GM23338 (cell line): ENCODE measurements around the gene KDM6B. TPM values are rescaled to one million over a fixed set of nuclear protein-coding genes. Genes with fewer than 3 reads are reported as not detected.

Experiments used
- ATAC-seq: fragments of 200-7000 bp; cut with Tn5 transposase; 3 replicates; pipeline ENCODE4 v1.9.1; 2020
- DNase-seq: peaks from one replicate; pipeline ENCODE4 v3.0.0-alpha.2; 2015; ENCODE audit warnings: low spot score
- H2AFZ ChIP-seq: fragments of 200-600 bp; sonication (generic); 2 replicates; pipeline ENCODE4 v1.8.0; 2016; ENCODE audit warnings: antibody characterized with exemption, mild to moderate bottlenecking, moderate library complexity
- H3F3A ChIP-seq: fragments of 200-600 bp; sonication (generic); replicated peaks from 2 replicates; pipeline ENCODE4 v1.8.0; 2017; ENCODE audit warnings: antibody characterized with exemption, mixed run types, low read depth
- H3K27ac ChIP-seq: fragments of 200-600 bp; sonication (generic); 2 replicates; pipeline ENCODE4 v1.6.1; 2016; ENCODE audit warnings: low read depth
- H3K27me3 ChIP-seq: fragments of 200-600 bp; sonication (generic); 2 replicates; pipeline ENCODE4 v1.8.0; 2016; ENCODE audit warnings: mild to moderate bottlenecking, mixed run types, moderate library complexity; ENCODE audit not compliant: insufficient read depth
- H3K36me3 ChIP-seq: fragments of 200-600 bp; sonication (generic); 2 replicates; pipeline ENCODE4 v1.8.0; 2016; ENCODE audit warnings: mild to moderate bottlenecking; ENCODE audit not compliant: insufficient read depth
- H3K4me1 ChIP-seq: fragments of 200-600 bp; sonication (generic); 2 replicates; pipeline ENCODE4 v1.8.0; 2016; ENCODE audit warnings: mild to moderate bottlenecking, moderate library complexity; ENCODE audit not compliant: insufficient read depth
- H3K4me2 ChIP-seq: fragments of 200-600 bp; sonication (generic); 2 replicates; pipeline ENCODE4 v1.7.1; 2017; ENCODE audit warnings: mixed run types
- H3K4me3 ChIP-seq: fragments of 200-600 bp; sonication (generic); 2 replicates; pipeline ENCODE4 v1.6.1; 2016; ENCODE audit warnings: mixed run types
- H3K79me2 ChIP-seq: fragments of 200-600 bp; sonication (generic); replicated peaks from 2 replicates; pipeline ENCODE4 v1.8.0; 2017; ENCODE audit warnings: mild to moderate bottlenecking; ENCODE audit not compliant: insufficient read depth
- H3K9me2 ChIP-seq: fragments of 200-600 bp; sonication (generic); 2 replicates; pipeline ENCODE4 v1.8.0; 2017; ENCODE audit not compliant: insufficient read depth
- H4K20me1 ChIP-seq: fragments of 200-600 bp; sonication (generic); replicated peaks from 2 replicates; pipeline ENCODE4 v1.8.0; 2017; ENCODE audit warnings: mild to moderate bottlenecking; ENCODE audit not compliant: insufficient read depth
- H3K27ac Mint-ChIP-seq: 2 replicates; pipeline ENCODE4 v1.8.0; 2020; ENCODE audit warnings: inconsistent platforms, mild to moderate bottlenecking, moderate library complexity, mixed read lengths
- H3K27me3 Mint-ChIP-seq: 3 replicates; pipeline ENCODE4 v1.8.0; 2022; ENCODE audit warnings: low read depth, mild to moderate bottlenecking, moderate library complexity, mixed read lengths, inconsistent platforms; ENCODE audit not compliant: insufficient read depth, poor library complexity
- H3K36me3 Mint-ChIP-seq: 3 replicates; pipeline ENCODE4 v1.8.0; 2021; ENCODE audit warnings: low read depth, mild to moderate bottlenecking, inconsistent platforms, moderate library complexity, mixed read lengths
- H3K4me1 Mint-ChIP-seq: 3 replicates; pipeline ENCODE4 v1.8.0; 2020; ENCODE audit warnings: mild to moderate bottlenecking, inconsistent platforms, mixed read lengths
- H3K4me3 Mint-ChIP-seq: 3 replicates; pipeline ENCODE4 v1.8.0; 2021; ENCODE audit warnings: moderate library complexity, mild to moderate bottlenecking, inconsistent platforms, mixed read lengths
- H3K9me3 Mint-ChIP-seq: 3 replicates; pipeline ENCODE4 v1.8.0; 2020; ENCODE audit warnings: moderate library complexity, mild to moderate bottlenecking, inconsistent platforms, mixed read lengths
- CREB1 ChIP-seq: fragments of 250-450 bp; sonication (Bioruptor Pico); IDR thresholded peaks from 2 replicates; pipeline ENCODE4 v1.5.0; 2020; ENCODE audit warnings: low read depth, mild to moderate bottlenecking, moderate library complexity
- EZH2 ChIP-seq: fragments of 200-600 bp; sonication (generic); IDR thresholded peaks from one replicate; pipeline ENCODE4 v1.8.0; 2017; ENCODE audit warnings: antibody characterized with exemption, mild to moderate bottlenecking, low read depth; ENCODE audit not compliant: unreplicated experiment
- EZH2phosphoT487 ChIP-seq: fragments of 200-600 bp; sonication (generic); IDR thresholded peaks from one replicate; pipeline ENCODE4 v1.8.1; 2018; ENCODE audit warnings: antibody characterized with exemption; ENCODE audit not compliant: unreplicated experiment
- JUNB ChIP-seq: IDR thresholded peaks from one replicate; pipeline ENCODE4 v1.6.1; 2016; ENCODE audit warnings: antibody characterized with exemption; ENCODE audit not compliant: unreplicated experiment
- NANOG ChIP-seq: IDR thresholded peaks from 2 replicates; pipeline ENCODE4 v1.6.1; 2016; ENCODE audit warnings: antibody characterized with exemption, borderline replicate concordance
- POLR2AphosphoS5 ChIP-seq: IDR thresholded peaks from 2 replicates; pipeline ENCODE4 v1.6.1; 2016; ENCODE audit warnings: antibody characterized with exemption, low read depth
- STAT1 ChIP-seq: IDR thresholded peaks from one replicate; pipeline ENCODE4 v1.6.1; 2016; ENCODE audit warnings: antibody characterized with exemption; ENCODE audit not compliant: unreplicated experiment
- ZNF114 ChIP-seq: fragments of 250-450 bp; sonication (Bioruptor Pico); IDR thresholded peaks from 2 replicates; pipeline ENCODE4 v1.5.0; 2020; ENCODE audit warnings: mild to moderate bottlenecking, moderate library complexity
- ZNF331 ChIP-seq: fragments of 250-450 bp; sonication (Bioruptor Pico); IDR thresholded peaks from 2 replicates; pipeline ENCODE4 v1.5.0; 2020; ENCODE audit warnings: low read depth, mild to moderate bottlenecking, moderate library complexity
- polyA plus RNA-seq: library from polyadenylated mRNA; unstranded; fragments of >200 nt; fragmentation: Nextera tagmentation; extraction: Ambion mirVana; gene quantifications from 2 replicates; pipeline ENCODE4 v1.2.1, GENCODE V29; 2016
- total RNA-seq: library from RNA; depleted of rRNA; stranded (reverse); fragments of >200 nt; shearing (Covaris generic); gene quantifications from 2 replicates; pipeline ENCODE4 v1.2.3, GENCODE V29; 2014
- TF ChIP-seq, protein P1 (sequence below): IDR thresholded peaks from one replicate; pipeline ENCODE4 v1.6.1; 2018; ENCODE audit warnings: antibody characterized with exemption; ENCODE audit not compliant: unreplicated experiment
- TF ChIP-seq, protein P2 (sequence below): fragments of 250-450 bp; sonication (Bioruptor Pico); IDR thresholded peaks from 2 replicates; pipeline ENCODE4 v1.5.0; 2020; ENCODE audit warnings: mild to moderate bottlenecking, moderate library complexity
- TF ChIP-seq, protein P3 (sequence below): IDR thresholded peaks from 2 replicates; pipeline ENCODE4 v1.6.1; 2016; ENCODE audit warnings: antibody characterized with exemption
- TF ChIP-seq, protein P4 (sequence below), 2 experiments: fragments of 200-600 bp in 1 of 2; sonication (generic) in 1 of 2; conservative IDR thresholded peaks; 2 replicates each; pipeline versions ENCODE4 v1.5.1 to v1.6.1; 2016 to 2017; ENCODE audit warnings: antibody characterized with exemption in 2 of 2, low read depth in 2 of 2, mild to moderate bottlenecking in 2 of 2, moderate library complexity in 1 of 2

The KDM6B gene
- total and polyA plus RNA-seq, 2 experiments from 2014 or later = 1.1 to 1.4 TPM

DNA sequence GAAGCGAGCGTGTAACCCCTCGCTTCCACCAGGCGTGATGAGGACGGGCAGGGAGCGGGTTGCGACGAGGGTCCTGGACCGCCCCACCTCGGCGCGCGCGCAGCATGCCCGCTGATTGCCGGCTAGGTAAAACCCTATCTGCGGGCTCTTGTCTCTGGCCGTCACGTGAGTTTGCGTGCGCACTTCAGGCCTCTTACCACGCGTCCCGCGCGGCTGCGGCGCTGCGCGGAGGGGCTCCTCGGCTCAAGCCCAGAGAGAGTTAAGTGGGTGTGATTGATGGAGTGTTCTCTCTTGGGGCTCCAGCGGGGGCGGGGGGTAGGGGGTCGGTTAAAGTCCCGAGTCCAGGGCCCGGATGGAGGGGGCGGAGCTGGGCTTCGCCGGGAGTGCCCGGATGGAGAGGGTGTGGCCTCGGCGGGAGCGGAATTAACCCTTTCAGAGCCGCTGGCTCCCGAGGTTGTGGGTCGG is 7.9 kb downstream of the KDM6B start:
- H3K36me3 Mint-ChIP-seq = peaks cover 2% of the 10 kb centered on the region; the same call in 1 of the 3 replicates
- peak overlapping the region; percentile 99 for H3K4me2 ChIP-seq
- no peaks in the 10 kb centered on the region; the same call in 2 of the 3 replicates for H3K9me3 Mint-ChIP-seq
- H3F3A ChIP-seq = peaks cover 21% of the 10 kb centered on the region
- peak overlapping the region; percentile 88 for H3K4me3 Mint-ChIP-seq
- ATAC-seq (peak; percentile 43), DNase-seq (peak; percentile 96)
- TF ChIP-seq JUNB (no peak), POLR2AphosphoS5 (no peak), CREB1 (CRISPR knock-in tag) (no peak), ZNF114 (CRISPR knock-in tag) (no peak), STAT1 (no peak), NANOG (no peak), EZH2phosphoT487 (no peak), EZH2 (no peak), ZNF331 (CRISPR knock-in tag) (no peak)
- TF ChIP-seq, protein P1, sequence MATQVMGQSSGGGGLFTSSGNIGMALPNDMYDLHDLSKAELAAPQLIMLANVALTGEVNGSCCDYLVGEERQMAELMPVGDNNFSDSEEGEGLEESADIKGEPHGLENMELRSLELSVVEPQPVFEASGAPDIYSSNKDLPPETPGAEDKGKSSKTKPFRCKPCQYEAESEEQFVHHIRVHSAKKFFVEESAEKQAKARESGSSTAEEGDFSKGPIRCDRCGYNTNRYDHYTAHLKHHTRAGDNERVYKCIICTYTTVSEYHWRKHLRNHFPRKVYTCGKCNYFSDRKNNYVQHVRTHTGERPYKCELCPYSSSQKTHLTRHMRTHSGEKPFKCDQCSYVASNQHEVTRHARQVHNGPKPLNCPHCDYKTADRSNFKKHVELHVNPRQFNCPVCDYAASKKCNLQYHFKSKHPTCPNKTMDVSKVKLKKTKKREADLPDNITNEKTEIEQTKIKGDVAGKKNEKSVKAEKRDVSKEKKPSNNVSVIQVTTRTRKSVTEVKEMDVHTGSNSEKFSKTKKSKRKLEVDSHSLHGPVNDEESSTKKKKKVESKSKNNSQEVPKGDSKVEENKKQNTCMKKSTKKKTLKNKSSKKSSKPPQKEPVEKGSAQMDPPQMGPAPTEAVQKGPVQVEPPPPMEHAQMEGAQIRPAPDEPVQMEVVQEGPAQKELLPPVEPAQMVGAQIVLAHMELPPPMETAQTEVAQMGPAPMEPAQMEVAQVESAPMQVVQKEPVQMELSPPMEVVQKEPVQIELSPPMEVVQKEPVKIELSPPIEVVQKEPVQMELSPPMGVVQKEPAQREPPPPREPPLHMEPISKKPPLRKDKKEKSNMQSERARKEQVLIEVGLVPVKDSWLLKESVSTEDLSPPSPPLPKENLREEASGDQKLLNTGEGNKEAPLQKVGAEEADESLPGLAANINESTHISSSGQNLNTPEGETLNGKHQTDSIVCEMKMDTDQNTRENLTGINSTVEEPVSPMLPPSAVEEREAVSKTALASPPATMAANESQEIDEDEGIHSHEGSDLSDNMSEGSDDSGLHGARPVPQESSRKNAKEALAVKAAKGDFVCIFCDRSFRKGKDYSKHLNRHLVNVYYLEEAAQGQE = no peak
- TF ChIP-seq, protein P2, sequence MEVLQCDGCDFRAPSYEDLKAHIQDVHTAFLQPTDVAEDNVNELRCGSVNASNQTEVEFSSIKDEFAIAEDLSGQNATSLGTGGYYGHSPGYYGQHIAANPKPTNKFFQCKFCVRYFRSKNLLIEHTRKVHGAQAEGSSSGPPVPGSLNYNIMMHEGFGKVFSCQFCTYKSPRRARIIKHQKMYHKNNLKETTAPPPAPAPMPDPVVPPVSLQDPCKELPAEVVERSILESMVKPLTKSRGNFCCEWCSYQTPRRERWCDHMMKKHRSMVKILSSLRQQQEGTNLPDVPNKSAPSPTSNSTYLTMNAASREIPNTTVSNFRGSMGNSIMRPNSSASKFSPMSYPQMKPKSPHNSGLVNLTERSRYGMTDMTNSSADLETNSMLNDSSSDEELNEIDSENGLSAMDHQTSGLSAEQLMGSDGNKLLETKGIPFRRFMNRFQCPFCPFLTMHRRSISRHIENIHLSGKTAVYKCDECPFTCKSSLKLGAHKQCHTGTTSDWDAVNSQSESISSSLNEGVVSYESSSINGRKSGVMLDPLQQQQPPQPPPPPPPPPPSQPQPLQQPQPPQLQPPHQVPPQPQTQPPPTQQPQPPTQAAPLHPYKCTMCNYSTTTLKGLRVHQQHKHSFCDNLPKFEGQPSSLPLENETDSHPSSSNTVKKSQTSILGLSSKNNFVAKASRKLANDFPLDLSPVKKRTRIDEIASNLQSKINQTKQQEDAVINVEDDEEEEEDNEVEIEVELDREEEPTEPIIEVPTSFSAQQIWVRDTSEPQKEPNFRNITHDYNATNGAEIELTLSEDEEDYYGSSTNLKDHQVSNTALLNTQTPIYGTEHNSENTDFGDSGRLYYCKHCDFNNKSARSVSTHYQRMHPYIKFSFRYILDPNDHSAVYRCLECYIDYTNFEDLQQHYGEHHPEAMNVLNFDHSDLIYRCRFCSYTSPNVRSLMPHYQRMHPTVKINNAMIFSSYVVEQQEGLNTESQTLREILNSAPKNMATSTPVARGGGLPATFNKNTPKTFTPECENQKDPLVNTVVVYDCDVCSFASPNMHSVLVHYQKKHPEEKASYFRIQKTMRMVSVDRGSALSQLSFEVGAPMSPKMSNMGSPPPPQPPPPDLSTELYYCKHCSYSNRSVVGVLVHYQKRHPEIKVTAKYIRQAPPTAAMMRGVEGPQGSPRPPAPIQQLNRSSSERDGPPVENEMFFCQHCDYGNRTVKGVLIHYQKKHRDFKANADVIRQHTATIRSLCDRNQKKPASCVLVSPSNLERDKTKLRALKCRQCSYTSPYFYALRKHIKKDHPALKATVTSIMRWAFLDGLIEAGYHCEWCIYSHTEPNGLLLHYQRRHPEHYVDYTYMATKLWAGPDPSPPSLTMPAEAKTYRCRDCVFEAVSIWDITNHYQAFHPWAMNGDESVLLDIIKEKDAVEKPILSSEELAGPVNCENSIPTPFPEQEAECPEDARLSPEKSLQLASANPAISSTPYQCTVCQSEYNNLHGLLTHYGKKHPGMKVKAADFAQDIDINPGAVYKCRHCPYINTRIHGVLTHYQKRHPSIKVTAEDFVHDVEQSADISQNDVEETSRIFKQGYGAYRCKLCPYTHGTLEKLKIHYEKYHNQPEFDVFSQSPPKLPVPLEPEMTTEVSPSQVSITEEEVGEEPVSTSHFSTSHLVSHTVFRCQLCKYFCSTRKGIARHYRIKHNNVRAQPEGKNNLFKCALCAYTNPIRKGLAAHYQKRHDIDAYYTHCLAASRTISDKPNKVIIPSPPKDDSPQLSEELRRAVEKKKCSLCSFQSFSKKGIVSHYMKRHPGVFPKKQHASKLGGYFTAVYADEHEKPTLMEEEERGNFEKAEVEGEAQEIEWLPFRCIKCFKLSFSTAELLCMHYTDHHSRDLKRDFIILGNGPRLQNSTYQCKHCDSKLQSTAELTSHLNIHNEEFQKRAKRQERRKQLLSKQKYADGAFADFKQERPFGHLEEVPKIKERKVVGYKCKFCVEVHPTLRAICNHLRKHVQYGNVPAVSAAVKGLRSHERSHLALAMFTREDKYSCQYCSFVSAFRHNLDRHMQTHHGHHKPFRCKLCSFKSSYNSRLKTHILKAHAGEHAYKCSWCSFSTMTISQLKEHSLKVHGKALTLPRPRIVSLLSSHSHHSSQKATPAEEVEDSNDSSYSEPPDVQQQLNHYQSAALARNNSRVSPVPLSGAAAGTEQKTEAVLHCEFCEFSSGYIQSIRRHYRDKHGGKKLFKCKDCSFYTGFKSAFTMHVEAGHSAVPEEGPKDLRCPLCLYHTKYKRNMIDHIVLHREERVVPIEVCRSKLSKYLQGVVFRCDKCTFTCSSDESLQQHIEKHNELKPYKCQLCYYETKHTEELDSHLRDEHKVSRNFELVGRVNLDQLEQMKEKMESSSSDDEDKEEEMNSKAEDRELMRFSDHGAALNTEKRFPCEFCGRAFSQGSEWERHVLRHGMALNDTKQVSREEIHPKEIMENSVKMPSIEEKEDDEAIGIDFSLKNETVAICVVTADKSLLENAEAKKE (CRISPR knock-in tag) = no peak
- TF ChIP-seq, protein P3, sequence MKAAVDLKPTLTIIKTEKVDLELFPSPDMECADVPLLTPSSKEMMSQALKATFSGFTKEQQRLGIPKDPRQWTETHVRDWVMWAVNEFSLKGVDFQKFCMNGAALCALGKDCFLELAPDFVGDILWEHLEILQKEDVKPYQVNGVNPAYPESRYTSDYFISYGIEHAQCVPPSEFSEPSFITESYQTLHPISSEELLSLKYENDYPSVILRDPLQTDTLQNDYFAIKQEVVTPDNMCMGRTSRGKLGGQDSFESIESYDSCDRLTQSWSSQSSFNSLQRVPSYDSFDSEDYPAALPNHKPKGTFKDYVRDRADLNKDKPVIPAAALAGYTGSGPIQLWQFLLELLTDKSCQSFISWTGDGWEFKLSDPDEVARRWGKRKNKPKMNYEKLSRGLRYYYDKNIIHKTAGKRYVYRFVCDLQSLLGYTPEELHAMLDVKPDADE = no peak
- TF ChIP-seq, protein P4, sequence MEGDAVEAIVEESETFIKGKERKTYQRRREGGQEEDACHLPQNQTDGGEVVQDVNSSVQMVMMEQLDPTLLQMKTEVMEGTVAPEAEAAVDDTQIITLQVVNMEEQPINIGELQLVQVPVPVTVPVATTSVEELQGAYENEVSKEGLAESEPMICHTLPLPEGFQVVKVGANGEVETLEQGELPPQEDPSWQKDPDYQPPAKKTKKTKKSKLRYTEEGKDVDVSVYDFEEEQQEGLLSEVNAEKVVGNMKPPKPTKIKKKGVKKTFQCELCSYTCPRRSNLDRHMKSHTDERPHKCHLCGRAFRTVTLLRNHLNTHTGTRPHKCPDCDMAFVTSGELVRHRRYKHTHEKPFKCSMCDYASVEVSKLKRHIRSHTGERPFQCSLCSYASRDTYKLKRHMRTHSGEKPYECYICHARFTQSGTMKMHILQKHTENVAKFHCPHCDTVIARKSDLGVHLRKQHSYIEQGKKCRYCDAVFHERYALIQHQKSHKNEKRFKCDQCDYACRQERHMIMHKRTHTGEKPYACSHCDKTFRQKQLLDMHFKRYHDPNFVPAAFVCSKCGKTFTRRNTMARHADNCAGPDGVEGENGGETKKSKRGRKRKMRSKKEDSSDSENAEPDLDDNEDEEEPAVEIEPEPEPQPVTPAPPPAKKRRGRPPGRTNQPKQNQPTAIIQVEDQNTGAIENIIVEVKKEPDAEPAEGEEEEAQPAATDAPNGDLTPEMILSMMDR (conservative IDR thresholded peaks at IDR 0.05; ENCODE audit: low read depth in 2 of 2) = no peak
- no peak overlapping the region for H3K27ac ChIP-seq
- peak overlapping the region; percentile 94 for H3K4me3 ChIP-seq
- peaks cover 27% of the 10 kb centered on the region for H3K4me1 ChIP-seq
- no peaks in the 10 kb centered on the region for H3K79me2 ChIP-seq
- no peak overlapping the region for H3K27ac Mint-ChIP-seq
- H3K36me3 ChIP-seq = peaks cover 6% of the 10 kb centered on the region; the same call in 1 of the 2 replicates
- no peaks in the 10 kb centered on the region for H3K9me2 ChIP-seq
- peaks cover 39% of the 10 kb centered on the region for H3K4me1 Mint-ChIP-seq
- H3K27me3 ChIP-seq = peaks cover 88% of the 10 kb centered on the region
- peak overlapping the region; percentile 99 for H2AFZ ChIP-seq
- peaks cover 64% of the 10 kb centered on the region for H3K27me3 Mint-ChIP-seq
- H4K20me1 ChIP-seq = peaks cover 13% of the 10 kb centered on the region
